Activated B cell treated with CpG ODN at 0.5 μM for 24 hours (primary cell): ENCODE data around the gene MYMK. TPM values are rescaled to one million over a fixed set of nuclear protein-coding genes. Genes with fewer than 3 reads are reported as not detected.

Experiments
- ATAC-seq: fragments of 200-7000 bp; cut with Tn5 transposase; one replicate; pipeline ENCODE4 v1.10.0; 2021; ENCODE audit warnings: low read depth, mild to moderate bottlenecking, moderate library complexity
- CTCF ChIA-PET: fragments of 350-600 bp; sonication (Branson Sonifier 250); formaldehyde crosslinking; loops from one replicate; lab custom pipeline; 2021; ENCODE audit warnings: antibody characterized with exemption; lab: Charles Lee
- POLR2A ChIA-PET: fragments of 350-600 bp; sonication (Branson Sonifier 250); formaldehyde crosslinking; loops from one replicate; lab custom pipeline; 2021; ENCODE audit warnings: antibody characterized with exemption; lab: Charles Lee
- DNase-seq: peaks from one replicate; pipeline ENCODE4 v3.0.0; 2022
- H3K27ac Mint-ChIP-seq: one replicate; pipeline ENCODE4 v1.8.0; 2020; ENCODE audit warnings: mixed read lengths
- H3K27me3 Mint-ChIP-seq: one replicate; pipeline ENCODE4 v1.8.0; 2021; ENCODE audit warnings: mixed read lengths
- H3K36me3 Mint-ChIP-seq: one replicate; pipeline ENCODE4 v1.8.0; 2021; ENCODE audit warnings: low read depth, mixed read lengths
- H3K4me1 Mint-ChIP-seq: one replicate; pipeline ENCODE4 v1.8.0; 2021; ENCODE audit warnings: mixed read lengths
- H3K4me3 Mint-ChIP-seq: one replicate; pipeline ENCODE4 v1.8.0; 2020; ENCODE audit warnings: mild to moderate bottlenecking, mixed read lengths
- H3K9me3 Mint-ChIP-seq: one replicate; pipeline ENCODE4 v1.8.0; 2020; ENCODE audit warnings: mixed read lengths
- CTCF ChIP-seq: fragments of 200-600 bp; IDR thresholded peaks from one replicate; pipeline ENCODE4 v1.8.0; 2022; ENCODE audit warnings: antibody characterized with exemption, mild to moderate bottlenecking
- intact Hi-C: fragments of 100-400 bp; cut with micrococcal nuclease; formaldehyde crosslinking; loops from one replicate; pipeline ENCODE4 v1.15.1; 2024
- total RNA-seq: library from RNA; stranded (reverse); gene quantifications from 2 replicates; pipeline ENCODE4 v1.2.3, GENCODE V29; 2022

Gene MYMK
- total RNA-seq, 1 donor from 2014 or later: not detected

GRCh38 chr9:133527444-133527920 is 2.7 kb upstream of the MYMK start:
- Mint-ChIP-seq H3K4me1 (no peaks in the 10 kb centered on the region), H3K9me3 (no peaks in the 10 kb centered on the region), H3K36me3 (no peaks in the 10 kb centered on the region), H3K27me3 (peaks cover 21% of the 10 kb centered on the region), H3K27ac (no peak overlapping the region), H3K4me3 (no peak overlapping the region)
- no peak for TF ChIP-seq CTCF
- ChIA-PET CTCF (no interaction called here), POLR2A (no interaction called here)
- ATAC-seq (no peak), DNase-seq (no peak)
- intact Hi-C loops: no loop called here

GRCh38 chr9:133526721-133527321 is 2.1 kb upstream of the MYMK start:
- CTCF ChIA-PET: no interaction called here
- DNase-seq (no peak), ATAC-seq (no peak)
- peaks cover 15% of the 10 kb centered on the region for H3K27me3 Mint-ChIP-seq
- no peak overlapping the region for H3K4me3 Mint-ChIP-seq
- no peaks in the 10 kb centered on the region for H3K36me3 Mint-ChIP-seq
- no peaks in the 10 kb centered on the region for H3K9me3 Mint-ChIP-seq
- H3K4me1 Mint-ChIP-seq: no peaks in the 10 kb centered on the region
- POLR2A ChIA-PET: no interaction called here
- no peak for TF ChIP-seq CTCF
- intact Hi-C loops: no loop called here
- H3K27ac Mint-ChIP-seq: no peak overlapping the region

- no peak for TF ChIP-seq CTCF
- DNase-seq (no peak), ATAC-seq (no peak)
- Mint-ChIP-seq H3K27ac (no peak overlapping the region), H3K36me3 (no peaks in the 10 kb centered on the region), H3K9me3 (no peaks in the 10 kb centered on the region), H3K27me3 (peaks cover 14% of the 10 kb centered on the region), H3K4me3 (no peak overlapping the region), H3K4me1 (no peaks in the 10 kb centered on the region)
- CTCF ChIA-PET: no interaction called here
- intact Hi-C loops: no loop called here
- POLR2A ChIA-PET: no interaction called here
Observed at GRCh38 chr9:133525677-133526076, 918 bp upstream of the MYMK start.

- Mint-ChIP-seq H3K9me3 (no peaks in the 10 kb centered on the region), H3K27ac (no peak overlapping the region), H3K4me1 (no peaks in the 10 kb centered on the region), H3K27me3 (peaks cover 9% of the 10 kb centered on the region), H3K36me3 (no peaks in the 10 kb centered on the region), H3K4me3 (no peak overlapping the region)
- no peak for ATAC-seq
- DNase-seq: no peak
- POLR2A ChIA-PET: interaction anchor here (0.6 kb wide), 1 partner anchor 51 kb away, joined by 3 read pairs; no protein-coding TSS in a partner anchor
- CTCF ChIA-PET: no interaction called here
- TF ChIP-seq CTCF: no peak
- intact Hi-C loops: no loop called here
Observed at GRCh38 chr9:133524146-133524545, 613 bp downstream of the MYMK start.

- ChIA-PET CTCF (no interaction called here), POLR2A (interaction anchor here (0.6 kb wide), 1 partner anchor 394 kb away, joined by 4 read pairs; no protein-coding TSS in a partner anchor)
- DNase-seq: no peak
- Mint-ChIP-seq H3K4me3 (no peak overlapping the region), H3K9me3 (no peaks in the 10 kb centered on the region), H3K27me3 (peaks cover 11% of the 10 kb centered on the region), H3K27ac (no peak overlapping the region), H3K36me3 (no peaks in the 10 kb centered on the region), H3K4me1 (no peaks in the 10 kb centered on the region)
- no peak for TF ChIP-seq CTCF
- ATAC-seq: no peak
- intact Hi-C loops: no loop called here
Observed at GRCh38 chr9:133523106-133523505, 1.7 kb downstream of the MYMK start.
